Raji (cell line): ENCODE results near the gene MYDGF.

ENCODE experiments used
- POLR2A ChIP-seq: IDR thresholded peaks from 2 replicates; pipeline ENCODE4 v1.6.1; 2011; ENCODE audit warnings: low read depth, low read length, control low read depth; ENCODE audit not compliant: insufficient read depth

Gene MYDGF

DNA sequence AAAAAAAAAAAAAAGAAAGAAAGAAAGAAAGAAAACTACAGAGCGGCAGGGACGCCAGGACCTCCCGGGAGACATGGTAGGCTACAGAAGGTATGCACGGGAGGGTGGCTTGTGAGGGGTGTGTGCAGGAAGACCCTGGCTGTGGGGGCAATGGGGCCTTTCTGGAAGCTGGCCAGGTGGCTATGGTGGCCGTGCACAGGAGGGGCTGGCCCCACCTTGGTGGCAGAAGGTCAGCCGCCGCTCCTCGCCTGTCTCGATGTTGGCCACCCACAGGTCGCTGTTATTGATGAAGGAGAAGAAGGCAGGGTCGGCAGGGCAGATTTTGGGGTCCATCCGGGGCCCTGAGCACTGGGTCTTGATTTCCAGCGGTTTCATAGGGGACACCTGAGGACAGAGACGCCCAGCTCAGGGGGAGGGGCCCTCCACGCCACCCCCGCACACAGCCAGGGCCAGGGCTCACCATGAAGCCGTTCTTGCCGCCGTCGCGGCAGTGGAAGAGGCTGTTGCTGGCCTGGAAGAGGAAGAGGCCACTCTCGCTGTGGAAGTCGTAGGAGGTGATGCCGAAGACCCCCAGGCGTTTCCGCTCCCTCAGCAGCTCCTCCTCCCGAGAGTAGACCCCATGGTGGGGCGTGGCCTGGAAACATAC lies 33.7 kb upstream of the MYDGF start:
- TF ChIP-seq POLR2A = no peak

DNA sequence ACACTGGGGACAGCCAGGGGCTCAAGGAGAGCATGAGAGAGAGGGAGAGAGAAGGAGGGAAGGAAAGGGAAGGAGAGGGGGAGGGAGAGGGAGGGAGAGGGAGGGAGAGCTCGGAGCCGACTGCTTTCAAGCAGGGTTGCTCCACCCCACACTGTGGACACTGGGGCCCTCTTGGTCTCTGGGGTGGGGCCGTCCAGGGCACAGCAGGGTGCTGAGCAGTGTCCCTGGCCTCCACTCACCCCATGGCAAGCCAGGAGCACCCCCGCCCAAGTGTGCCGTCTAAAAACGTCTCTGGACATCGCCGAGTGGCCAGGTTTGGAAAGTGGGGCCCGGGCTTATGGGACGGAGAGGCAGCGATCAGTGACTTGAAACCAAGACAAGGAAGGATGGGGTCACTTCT lies 32.6 kb upstream of the MYDGF start:
- no peak for TF ChIP-seq POLR2A

DNA sequence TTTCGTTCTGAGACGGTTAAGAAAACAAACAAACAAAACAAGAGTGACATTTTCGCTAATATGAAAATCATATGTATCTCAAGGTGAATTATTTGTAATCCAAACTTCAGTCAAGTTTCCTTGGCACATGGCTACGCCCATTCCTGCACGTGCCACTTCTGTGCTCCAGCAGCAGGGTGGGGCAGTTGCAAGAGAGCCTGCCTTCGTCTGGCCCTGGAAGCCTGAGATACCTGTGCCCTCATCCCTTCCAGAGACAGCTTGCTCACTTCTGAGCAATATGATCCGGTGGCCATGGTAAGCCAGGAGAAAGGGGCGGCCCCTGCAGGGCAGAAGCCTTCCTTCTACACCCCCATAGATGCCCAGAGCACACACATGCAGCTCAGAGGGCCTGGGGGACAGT lies 31.4 kb upstream of the MYDGF start:
- no peak for TF ChIP-seq POLR2A

DNA sequence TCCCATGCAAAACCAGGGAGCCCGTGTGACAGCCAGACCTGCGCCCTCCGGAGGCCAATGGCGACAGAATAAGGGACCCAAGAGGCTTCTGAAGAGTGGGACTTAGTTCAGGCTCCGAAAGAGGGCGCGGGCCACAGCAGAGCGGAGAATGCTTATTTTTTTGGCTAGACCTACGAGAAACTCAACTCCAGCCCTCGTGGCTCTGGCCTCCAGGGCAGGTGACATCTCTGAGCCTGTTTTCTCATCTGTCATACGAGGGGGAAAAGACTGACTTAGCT lies 30.5 kb upstream of the MYDGF start:
- no peak for TF ChIP-seq POLR2A

DNA sequence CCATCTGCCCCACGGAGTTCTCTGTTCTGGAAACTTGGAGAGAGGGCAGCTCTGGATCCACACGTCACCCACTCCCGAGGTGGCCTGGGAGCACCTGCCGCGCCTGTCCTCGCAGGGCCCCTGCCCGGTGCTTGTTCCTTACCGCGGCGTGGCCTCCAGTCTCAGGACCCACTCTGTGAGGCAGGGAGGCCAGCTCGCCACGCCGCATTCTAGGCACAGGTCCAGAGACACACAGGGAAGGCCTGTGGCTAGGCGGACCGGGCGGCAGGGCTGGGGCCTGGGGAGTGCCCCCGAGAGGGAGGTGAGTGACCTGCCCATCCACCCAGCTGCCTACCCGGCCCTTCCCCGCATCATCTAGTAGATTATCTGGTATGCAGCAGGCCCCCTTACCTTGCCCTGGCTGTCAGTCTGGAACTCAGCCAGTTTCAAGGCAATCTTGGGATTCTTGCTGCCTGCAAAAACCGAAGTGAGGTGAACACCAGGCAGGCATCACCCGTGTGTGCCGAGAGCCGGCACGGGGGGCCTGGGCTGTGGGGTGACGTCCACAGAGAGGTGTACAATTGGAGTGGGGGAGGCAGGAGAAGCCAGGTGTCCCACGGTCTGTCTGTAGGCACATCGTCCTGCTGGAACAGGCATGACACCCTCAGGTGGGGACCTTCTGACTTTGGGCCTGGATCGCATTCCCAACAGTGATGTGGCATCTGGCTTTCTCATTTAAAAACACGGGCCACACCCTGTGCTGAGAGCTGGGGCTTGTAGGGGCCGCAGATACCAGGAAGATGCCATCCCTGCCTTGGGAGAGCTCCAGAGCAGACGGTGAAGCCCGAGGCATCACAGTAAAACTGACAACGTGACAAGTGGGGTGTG lies 29.9 kb upstream of the MYDGF start:
- TF ChIP-seq POLR2A = no peak

DNA sequence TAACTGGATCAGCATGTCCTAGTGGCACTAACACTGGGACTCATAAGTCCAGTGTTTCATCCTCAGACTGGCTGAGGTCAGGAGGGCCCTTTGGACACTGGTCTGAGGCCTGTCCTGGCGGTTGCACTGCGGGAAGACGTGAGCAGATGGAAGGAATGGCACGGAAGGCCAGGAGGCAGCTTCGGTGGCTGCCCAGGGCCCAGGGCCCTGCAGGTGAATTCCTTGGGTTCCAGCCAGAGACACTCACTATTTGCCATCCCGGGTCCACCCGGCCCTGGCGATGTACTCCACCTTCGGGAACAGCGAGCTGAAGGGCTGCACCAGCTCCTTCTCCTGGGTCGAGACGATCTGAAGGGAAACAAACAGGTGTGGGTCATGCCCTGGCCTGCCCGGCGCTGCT lies 27.2 kb upstream of the MYDGF start:
- TF ChIP-seq POLR2A = no peak

DNA sequence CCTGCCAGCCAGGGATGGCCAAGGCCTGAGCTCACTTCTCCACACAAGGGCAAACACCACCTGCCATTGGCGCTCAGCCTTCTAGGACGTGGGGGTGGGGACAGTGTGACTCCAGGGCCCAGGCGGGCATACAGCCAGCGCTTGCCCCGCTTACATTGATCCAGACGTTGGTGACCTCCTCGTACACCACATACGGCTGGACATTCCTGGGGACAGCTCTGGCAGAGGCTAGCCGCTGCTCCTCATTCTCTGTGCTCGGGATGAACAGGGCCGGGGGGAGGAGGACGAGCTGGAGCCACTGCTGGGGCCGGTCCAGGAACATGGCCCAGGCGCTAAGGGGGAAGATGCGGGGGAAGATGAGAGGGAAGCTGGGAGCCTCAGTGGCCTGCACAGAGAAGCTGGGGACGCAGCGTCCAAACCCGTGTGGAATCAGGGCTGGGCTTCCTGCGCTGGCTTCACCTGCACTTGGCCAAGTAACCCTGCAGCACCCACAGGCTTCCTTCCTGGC lies 25.1 kb upstream of the MYDGF start:
- TF ChIP-seq POLR2A = no peak

DNA sequence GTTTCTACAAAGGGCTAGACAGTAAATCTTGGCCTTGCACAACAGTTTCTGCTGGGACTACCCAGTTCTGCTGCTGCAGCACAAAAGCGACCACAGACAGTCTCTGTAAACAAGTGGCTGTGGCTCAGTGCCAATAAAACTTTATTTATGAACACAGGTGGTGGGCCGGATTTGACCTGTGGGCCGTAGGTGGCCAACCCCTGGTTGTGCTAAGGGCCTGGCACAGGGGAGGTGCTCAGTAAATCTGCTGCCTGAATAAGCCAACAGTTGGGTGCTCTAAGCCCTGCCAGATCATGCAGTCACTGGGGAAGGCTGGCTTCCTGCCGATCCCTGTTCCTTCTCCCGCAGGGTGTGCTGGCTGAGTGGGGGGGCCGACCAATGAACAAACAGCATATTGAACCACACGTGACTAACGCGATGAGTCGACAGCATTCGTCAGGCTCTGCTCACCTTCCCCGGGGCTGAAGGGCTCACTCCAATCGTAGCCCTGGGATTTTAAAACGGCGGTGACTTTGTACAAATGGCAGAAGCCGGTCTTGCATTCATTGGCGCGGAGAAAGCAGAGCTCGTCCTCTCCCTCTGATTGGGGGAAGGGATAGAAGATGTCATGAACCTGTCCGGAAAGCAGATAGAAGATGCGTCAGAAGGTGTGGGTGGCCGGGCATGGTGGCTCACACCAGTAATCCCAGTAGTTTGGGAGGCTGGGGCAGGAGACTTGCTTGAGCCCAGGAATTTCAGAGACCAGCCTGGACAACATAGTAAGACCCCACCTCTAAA lies 24.3 kb upstream of the MYDGF start:
- no peak for TF ChIP-seq POLR2A

DNA sequence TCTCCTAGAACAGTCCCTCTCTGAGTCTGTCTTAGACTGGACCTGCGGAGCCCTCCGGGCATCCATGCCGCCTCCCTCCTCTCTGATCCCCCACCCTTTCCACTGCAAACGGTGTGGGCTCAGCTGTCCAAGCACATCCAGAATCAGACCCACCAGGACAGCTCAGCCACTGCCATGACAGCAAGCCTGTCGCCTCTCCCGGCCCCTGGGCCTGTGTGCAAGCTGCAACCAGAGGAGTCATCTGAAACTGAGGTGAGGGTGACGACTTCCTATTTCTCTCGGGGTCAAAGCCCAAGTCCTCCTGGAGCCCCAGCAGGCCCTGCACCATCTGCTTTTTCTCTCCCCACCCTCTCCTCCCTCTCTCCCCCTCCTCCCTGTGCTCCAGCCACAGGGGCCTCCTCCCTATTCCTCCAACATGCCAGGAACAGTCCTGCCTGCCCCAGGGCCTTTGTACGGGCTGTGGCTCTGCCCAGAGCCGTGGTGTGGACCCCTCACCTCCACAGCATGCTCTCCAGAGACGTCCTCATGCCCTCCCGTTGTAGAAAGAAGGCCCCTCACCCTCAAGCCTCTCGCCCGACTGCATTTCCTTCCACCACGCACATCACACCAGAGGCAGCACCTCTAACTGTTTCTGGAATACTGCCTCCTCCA lies 23.5 kb upstream of the MYDGF start:
- no peak for TF ChIP-seq POLR2A

DNA sequence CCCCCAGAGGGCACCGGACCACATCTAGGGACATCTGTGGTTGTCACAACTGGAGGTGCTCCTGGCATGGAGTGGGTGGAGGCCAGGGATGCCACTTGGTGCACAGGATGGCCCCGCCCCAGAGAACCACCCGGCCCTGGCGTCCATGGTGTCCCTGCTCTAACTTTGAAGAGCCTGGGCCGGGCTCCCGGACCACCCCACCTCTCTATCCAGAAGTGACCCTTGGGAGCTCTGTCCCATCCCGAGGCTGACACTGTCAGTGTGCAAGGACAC lies 22.9 kb upstream of the MYDGF start:
- TF ChIP-seq POLR2A = no peak

DNA sequence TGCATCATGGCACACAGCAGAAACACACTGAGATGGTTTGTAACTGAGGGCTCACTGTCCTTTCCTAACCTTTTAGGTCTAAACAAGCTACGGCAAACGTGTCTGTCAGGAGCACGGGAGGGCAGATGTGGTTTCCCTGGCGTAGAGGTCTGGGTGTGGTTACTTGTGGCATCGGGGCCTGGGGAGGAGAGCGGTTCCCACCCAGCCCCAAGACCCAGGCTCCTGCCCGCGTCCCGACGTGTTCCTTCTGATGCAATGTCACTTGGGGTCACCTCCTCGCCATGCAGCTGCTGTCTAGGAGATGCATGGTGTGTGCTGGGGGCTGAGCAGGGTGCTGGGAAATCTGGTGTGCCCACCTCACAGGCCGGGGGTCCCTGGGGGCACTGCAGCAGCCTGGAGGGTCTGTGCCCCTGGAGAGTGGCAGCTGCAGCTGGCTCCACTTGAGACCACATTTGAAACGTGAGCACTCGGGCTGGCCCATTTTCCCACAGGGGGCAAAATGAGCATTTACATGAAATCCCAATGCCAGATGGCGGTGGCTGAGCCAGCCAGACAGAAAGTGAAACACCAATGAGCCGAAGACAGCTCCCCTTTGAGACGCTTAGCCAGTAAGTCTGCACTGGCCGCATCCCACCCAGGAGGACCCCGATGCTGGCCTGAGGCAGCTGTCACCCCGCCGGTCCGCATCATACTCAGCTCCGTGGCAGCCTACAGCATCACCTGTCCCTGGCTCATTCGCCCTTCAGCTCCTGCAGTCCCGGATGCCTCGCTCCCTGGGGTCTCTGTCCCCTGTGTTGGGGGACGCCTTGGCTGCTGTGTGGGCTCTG lies 22.3 kb upstream of the MYDGF start:
- TF ChIP-seq POLR2A = no peak

DNA sequence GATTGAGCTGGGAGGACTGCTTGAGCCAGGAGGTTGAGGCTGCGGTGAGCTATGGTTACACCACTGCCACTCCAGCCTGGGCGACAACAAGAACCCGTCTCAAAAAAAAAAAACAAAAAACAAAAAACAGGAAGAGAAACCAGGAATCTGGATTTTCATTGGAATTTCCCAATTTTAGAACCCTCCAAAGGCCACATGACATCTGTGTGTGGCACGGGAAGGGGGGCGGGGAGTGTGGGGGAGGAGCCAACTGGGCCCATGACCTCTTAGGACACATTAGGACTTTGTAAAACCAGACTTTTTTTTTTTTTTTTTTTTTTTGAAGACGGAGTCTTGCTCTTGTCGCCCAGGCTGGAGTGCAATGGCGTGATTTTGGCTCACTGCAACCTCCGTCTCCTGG lies 21.2 kb upstream of the MYDGF start:
- no peak for TF ChIP-seq POLR2A

DNA sequence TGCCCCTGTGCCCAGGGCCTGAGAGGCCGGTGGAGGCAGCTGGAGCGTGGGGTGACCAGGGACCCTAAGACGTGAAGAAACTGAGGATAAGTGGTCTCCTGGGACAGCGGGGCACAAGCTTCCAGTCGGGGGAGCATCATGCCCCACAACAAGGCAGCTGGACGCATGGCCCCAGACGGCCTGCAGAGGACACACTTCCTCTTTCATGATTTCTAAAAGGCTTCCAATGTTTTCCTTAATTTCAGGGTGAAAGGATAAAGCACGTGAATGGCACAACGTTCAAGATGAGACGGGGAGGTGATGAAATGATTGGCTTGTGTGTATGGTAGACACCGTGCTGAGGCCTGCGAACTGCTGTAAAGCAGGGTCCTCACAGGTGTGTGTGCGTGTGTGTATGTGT lies 20.2 kb upstream of the MYDGF start:
- no peak for TF ChIP-seq POLR2A

DNA sequence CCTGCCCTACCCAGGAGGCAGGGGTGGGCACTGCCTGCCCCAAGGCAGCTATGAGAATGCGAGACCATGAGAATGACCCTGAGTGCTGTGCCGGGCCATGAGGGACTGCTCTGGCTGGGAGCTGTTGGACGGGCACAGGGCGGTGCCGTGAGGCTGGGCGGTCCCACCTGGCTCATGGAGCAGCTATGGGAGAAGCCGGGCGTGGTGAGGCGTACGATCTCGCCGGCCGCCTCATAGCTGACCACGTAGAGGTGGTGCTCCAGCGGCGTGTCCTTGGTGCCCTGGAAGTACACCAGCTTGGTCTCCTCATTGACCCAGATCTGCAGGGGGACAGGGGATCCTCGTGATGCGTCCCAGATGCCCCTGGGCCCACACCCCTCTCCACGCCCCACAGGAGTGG lies 19.3 kb upstream of the MYDGF start:
- no peak for TF ChIP-seq POLR2A

DNA sequence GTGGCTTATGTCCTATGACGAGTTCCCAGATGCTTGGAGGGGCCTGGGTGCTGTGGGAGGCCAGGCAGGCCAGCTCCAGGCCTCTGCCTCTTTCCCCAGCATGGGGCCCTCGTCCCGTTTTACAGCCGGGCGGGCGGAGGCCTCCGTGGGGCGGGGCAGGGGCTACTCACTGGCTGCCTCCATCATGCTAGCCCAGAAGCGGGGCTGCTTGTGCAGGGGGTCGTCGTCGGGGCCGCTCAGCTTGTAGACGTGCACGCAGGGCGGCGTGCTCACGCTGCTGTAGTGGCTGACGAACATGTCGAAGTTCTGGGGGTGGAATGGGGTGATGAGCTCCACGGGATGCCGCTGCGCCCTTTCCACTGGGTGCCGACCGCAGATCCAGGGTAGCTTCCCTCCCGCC lies 18.4 kb upstream of the MYDGF start:
- no peak for TF ChIP-seq POLR2A
